ENCODE measurements around the gene NINJ2. TPM values are rescaled to one million over a fixed set of nuclear protein-coding genes. Genes with fewer than 3 reads are reported as not detected.
"Not testable (repeated sequence)": the region's sequence is repeated elsewhere in the genome, so short reads cannot be mapped to it uniquely, and the experiment has no call there.

Gene NINJ2
- total RNA-seq, 1 donor from 2014 or later = not detected

GRCh38 chr12:709455-710020, 46.3 kb upstream of the NINJ2 start:
- no peaks in the 10 kb centered on the region for H4K20me1 ChIP-seq (ENCODE audit: insufficient read depth, low read length)
- Mint-ChIP-seq H3K36me3 (ENCODE audit: low read depth, unreplicated experiment) (no peaks in the 10 kb centered on the region), H3K27ac (ENCODE audit: unreplicated experiment) (no peak overlapping the region), H3K4me1 (ENCODE audit: low read depth, unreplicated experiment) (peaks cover 9% of the 10 kb centered on the region), H3K4me3 (ENCODE audit: unreplicated experiment) (no peak overlapping the region), H3K9me3 (ENCODE audit: unreplicated experiment) (no peaks in the 10 kb centered on the region), H3K27me3 (ENCODE audit: low read depth, unreplicated experiment) (no peaks in the 10 kb centered on the region)
- H3K4me2 ChIP-seq (ENCODE audit: low read length) = no peak overlapping the region
- H3K27ac ChIP-seq (ENCODE audit: low read depth, low read length) = no peak overlapping the region
- DNase-seq (ENCODE audit: low read depth) (no peak), FAIRE-seq (no peak)
- H3K27me3 ChIP-seq (ENCODE audit: insufficient read depth, low read length) = peaks cover 2% of the 10 kb centered on the region
- TF ChIP-seq CTCF (IDR thresholded peaks at IDR 0.05; ENCODE audit: insufficient read depth, low read depth, low read length) (no peak), EZH2 (IDR thresholded peaks at IDR 0.05; ENCODE audit: insufficient read depth, low read length) (no peak)
- no peaks in the 10 kb centered on the region for H3K36me3 ChIP-seq (ENCODE audit: insufficient read depth, low read length)
- peaks cover 7% of the 10 kb centered on the region for H3K4me1 ChIP-seq (ENCODE audit: insufficient read depth, low read length)
- peak overlapping the region; percentile 16 for H2AFZ ChIP-seq (ENCODE audit: low read depth, low read length)
- no peak overlapping the region for H3K9ac ChIP-seq (ENCODE audit: low read length)
- no peaks in the 10 kb centered on the region for H3K9me3 ChIP-seq (ENCODE audit: insufficient read depth, low read depth, low read length)
- no peak overlapping the region for H3K4me3 ChIP-seq (ENCODE audit: insufficient read depth, low read depth, low read length)
- no peaks in the 10 kb centered on the region for H3K79me2 ChIP-seq (ENCODE audit: insufficient read depth, low read length)

- not testable (repeated sequence) for H3K27me3 Mint-ChIP-seq (ENCODE audit: low read depth, unreplicated experiment); H3K4me3 Mint-ChIP-seq (ENCODE audit: unreplicated experiment)
Measured at GRCh38 chr12:708084-708483, 44.8 kb upstream of the NINJ2 start.

GRCh38 chr12:704516-705242, 41.4 kb upstream of the NINJ2 start:
- Histone ChIP-seq H3K27me3 (ENCODE audit: insufficient read depth, low read length) (peaks cover 2% of the 10 kb centered on the region), H3K4me1 (ENCODE audit: insufficient read depth, low read length) (no peaks in the 10 kb centered on the region), H2AFZ (ENCODE audit: low read depth, low read length) (no peak overlapping the region), H4K20me1 (ENCODE audit: insufficient read depth, low read length) (no peaks in the 10 kb centered on the region), H3K36me3 (ENCODE audit: insufficient read depth, low read length) (no peaks in the 10 kb centered on the region), H3K9ac (ENCODE audit: low read length) (no peak overlapping the region), H3K4me2 (ENCODE audit: low read length) (no peak overlapping the region), H3K27ac (ENCODE audit: low read depth, low read length) (no peak overlapping the region), H3K79me2 (ENCODE audit: insufficient read depth, low read length) (no peaks in the 10 kb centered on the region), H3K4me3 (ENCODE audit: insufficient read depth, low read depth, low read length) (no peak overlapping the region), H3K9me3 (ENCODE audit: insufficient read depth, low read depth, low read length) (no peaks in the 10 kb centered on the region)
- no peak overlapping the region for H3K27ac Mint-ChIP-seq (ENCODE audit: unreplicated experiment)
- no peak overlapping the region for H3K4me3 Mint-ChIP-seq (ENCODE audit: unreplicated experiment)
- no peaks in the 10 kb centered on the region for H3K36me3 Mint-ChIP-seq (ENCODE audit: low read depth, unreplicated experiment)
- peaks cover 3% of the 10 kb centered on the region for H3K27me3 Mint-ChIP-seq (ENCODE audit: low read depth, unreplicated experiment)
- no peak for TF ChIP-seq CTCF (IDR thresholded peaks at IDR 0.05; ENCODE audit: insufficient read depth, low read depth, low read length)
- TF ChIP-seq EZH2 (IDR thresholded peaks at IDR 0.05; ENCODE audit: insufficient read depth, low read length) = no peak
- H3K9me3 Mint-ChIP-seq (ENCODE audit: unreplicated experiment) = no peaks in the 10 kb centered on the region
- FAIRE-seq (no peak), DNase-seq (ENCODE audit: low read depth) (no peak)
- H3K4me1 Mint-ChIP-seq (ENCODE audit: low read depth, unreplicated experiment) = no peaks in the 10 kb centered on the region

More at GRCh38 chr12:708084-708483, 44.8 kb upstream of the NINJ2 start:
- H3K27ac ChIP-seq (ENCODE audit: low read depth, low read length); H3K36me3 ChIP-seq (ENCODE audit: insufficient read depth, low read length); H3K36me3 Mint-ChIP-seq (ENCODE audit: low read depth, unreplicated experiment); DNase-seq (ENCODE audit: low read depth); H3K4me3 ChIP-seq (ENCODE audit: insufficient read depth, low read depth, low read length); H4K20me1 ChIP-seq (ENCODE audit: insufficient read depth, low read length); H2AFZ ChIP-seq (ENCODE audit: low read depth, low read length); H3K9me3 ChIP-seq (ENCODE audit: insufficient read depth, low read depth, low read length); H3K79me2 ChIP-seq (ENCODE audit: insufficient read depth, low read length); H3K27me3 ChIP-seq (ENCODE audit: insufficient read depth, low read length); H3K9ac ChIP-seq (ENCODE audit: low read length); H3K4me1 Mint-ChIP-seq (ENCODE audit: low read depth, unreplicated experiment); H3K9me3 Mint-ChIP-seq (ENCODE audit: unreplicated experiment); H3K27ac Mint-ChIP-seq (ENCODE audit: unreplicated experiment); H3K4me1 ChIP-seq (ENCODE audit: insufficient read depth, low read length); FAIRE-seq; H3K4me2 ChIP-seq (ENCODE audit: low read length): not testable (repeated sequence)

Measured in astrocyte (in vitro differentiated cells and primary cell).